ENCODE results near the gene GAB2. TPM values are rescaled to one million over a fixed set of nuclear protein-coding genes. Genes with fewer than 3 reads are reported as not detected.
"Not testable (repeated sequence)": the region's sequence is repeated elsewhere in the genome, so short reads cannot be mapped to it uniquely, and the experiment has no call there.

GAB2 gene
- total and polyA plus RNA-seq, 2 of the 4 experiments (the other 2 are of a cell fraction), result 3.3 to 5.9 TPM

DNA sequence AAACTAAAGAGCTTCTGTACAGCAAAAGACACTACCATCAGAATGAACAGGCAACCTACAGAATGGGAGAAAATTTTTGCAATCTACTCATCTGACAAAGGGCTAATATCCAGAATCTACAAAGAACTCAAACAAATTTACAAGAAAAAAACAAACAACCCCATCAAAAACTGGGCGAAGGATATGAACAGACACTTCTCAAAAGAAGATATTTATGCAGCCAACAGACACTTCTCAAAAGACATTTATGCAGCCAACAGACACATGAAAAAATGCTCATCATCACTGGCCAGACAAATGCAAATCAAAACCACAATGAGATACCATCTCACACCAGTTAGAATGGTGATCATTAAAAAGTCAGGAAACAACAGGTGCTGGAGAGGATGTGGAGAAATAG, 60.2 kb downstream of the GAB2 start:
- H3K14ac ChIP-seq (replicated peaks; ENCODE audit: low read depth, low read length); H2BK5ac ChIP-seq (ENCODE audit: low read depth, low read length, poor library complexity, severe bottlenecking); BruUV-seq (replicated peaks); H3K4ac ChIP-seq (ENCODE audit: low read depth, low read length); H2AK5ac ChIP-seq (ENCODE audit: low read depth, low read length); H3K4me3 ChIP-seq (ENCODE audit: insufficient read depth, low read depth, low read length); H3K9ac ChIP-seq (ENCODE audit: low read depth, low read length); POLR2A ChIA-PET (ENCODE audit: unreplicated experiment); H3K4me2 ChIP-seq (ENCODE audit: low read depth, low read length); H2AFZ ChIP-seq (replicated peaks; ENCODE audit: low read length, poor library complexity); H4K8ac ChIP-seq (ENCODE audit: low read depth in 2 of 2, low read length in 2 of 2); in situ Hi-C loops (cut with MboI; ENCODE audit: low sequenced_read_pairs); CTCF ChIA-PET; H3K23ac ChIP-seq (ENCODE audit: low read depth, low read length); H3K9me3 ChIP-seq (ENCODE audit: control insufficient read depth, insufficient read depth, low read length); H3K9me1 ChIP-seq (ENCODE audit: insufficient read depth, low read length); H3K18ac ChIP-seq (ENCODE audit: low read depth, low read length); dilution Hi-C loops (cut with HindIII; ENCODE audit: low sequenced_read_pairs, unreplicated experiment); H3K27ac ChIP-seq (ENCODE audit: insufficient read depth, low read length); H3K27me3 ChIP-seq (ENCODE audit: control insufficient read depth, insufficient read depth, low read length); DNase-seq; H2BK15ac ChIP-seq (ENCODE audit: low read depth, low read length); H4K5ac ChIP-seq (ENCODE audit: low read depth, low read length); ATAC-seq (ENCODE audit: low read depth); intact Hi-C loops (cut with micrococcal nuclease); H3K4me1 ChIP-seq (ENCODE audit: control insufficient read depth, insufficient read depth, low read length); H2BK120ac ChIP-seq (ENCODE audit: low read depth, low read length); H2AK9ac ChIP-seq (replicated peaks; ENCODE audit: low read depth, low read length, poor library complexity); H3K36me3 ChIP-seq (ENCODE audit: control insufficient read depth, insufficient read depth, low read length); H4K20me1 ChIP-seq (ENCODE audit: insufficient read depth, low read length); H2BK20ac ChIP-seq (ENCODE audit: low read depth, low read length); H4K91ac ChIP-seq (ENCODE audit: insufficient read depth, low read depth, low read length); H3K56ac ChIP-seq (ENCODE audit: extremely low read depth, insufficient read depth, low read length): not testable (repeated sequence)
- H3K79me1 ChIP-seq (ENCODE audit: low read depth in 1 of 2, low read length in 2 of 2), result peaks cover 10 to 18% of the 10 kb centered on the region in 2 experiments; a peak in 3 of 4 replicates
- no CpG with 5 or more reads among the region's 1 CpG for WGBS, 2 experiments (ENCODE audit: extremely low coverage in 2 of 2, insufficient read length in 1 of 2)

DNA sequence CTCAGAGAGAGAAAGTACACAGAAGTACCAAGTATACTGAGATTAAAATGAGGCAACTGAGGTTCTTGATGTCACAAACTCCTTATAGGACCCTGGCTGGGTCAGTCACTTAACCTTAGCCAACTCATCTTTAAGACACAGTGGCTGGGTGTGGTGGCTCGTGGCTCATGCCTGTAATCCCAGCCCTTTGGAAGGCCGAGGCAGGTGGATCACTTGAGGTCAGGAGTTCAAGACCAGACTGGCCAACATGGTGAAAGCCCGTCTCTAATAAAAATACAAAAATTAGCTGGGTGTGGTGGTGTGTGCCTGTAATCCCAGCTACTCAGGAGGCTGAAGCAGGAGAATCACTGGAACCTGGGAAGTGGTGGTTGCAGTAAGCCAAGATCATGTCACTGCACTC, 61.9 kb downstream of the GAB2 start:
- WGBS, 2 experiments (ENCODE audit: extremely low coverage in 2 of 2, insufficient read length in 1 of 2), result no CpG with 5 or more reads among the region's 3 CpGs
- CTCF ChIA-PET; H3K14ac ChIP-seq (replicated peaks; ENCODE audit: low read depth, low read length); H4K8ac ChIP-seq (ENCODE audit: low read depth in 2 of 2, low read length in 2 of 2); H3K9ac ChIP-seq (ENCODE audit: low read depth, low read length); H4K20me1 ChIP-seq (ENCODE audit: insufficient read depth, low read length); H3K4ac ChIP-seq (ENCODE audit: low read depth, low read length); H3K56ac ChIP-seq (ENCODE audit: extremely low read depth, insufficient read depth, low read length); H4K5ac ChIP-seq (ENCODE audit: low read depth, low read length); H3K18ac ChIP-seq (ENCODE audit: low read depth, low read length); H3K36me3 ChIP-seq (ENCODE audit: control insufficient read depth, insufficient read depth, low read length); ATAC-seq (ENCODE audit: low read depth); H2BK15ac ChIP-seq (ENCODE audit: low read depth, low read length); H2AK9ac ChIP-seq (replicated peaks; ENCODE audit: low read depth, low read length, poor library complexity); H3K27me3 ChIP-seq (ENCODE audit: control insufficient read depth, insufficient read depth, low read length); H2BK5ac ChIP-seq (ENCODE audit: low read depth, low read length, poor library complexity, severe bottlenecking); POLR2A ChIA-PET (ENCODE audit: unreplicated experiment); H3K4me2 ChIP-seq (ENCODE audit: low read depth, low read length); H3K23ac ChIP-seq (ENCODE audit: low read depth, low read length); H3K4me3 ChIP-seq (ENCODE audit: insufficient read depth, low read depth, low read length); H3K4me1 ChIP-seq (ENCODE audit: control insufficient read depth, insufficient read depth, low read length); H2BK20ac ChIP-seq (ENCODE audit: low read depth, low read length); H2AK5ac ChIP-seq (ENCODE audit: low read depth, low read length); H4K91ac ChIP-seq (ENCODE audit: insufficient read depth, low read depth, low read length); dilution Hi-C loops (cut with HindIII; ENCODE audit: low sequenced_read_pairs, unreplicated experiment); DNase-seq; H3K27ac ChIP-seq (ENCODE audit: insufficient read depth, low read length); H2BK120ac ChIP-seq (ENCODE audit: low read depth, low read length); BruUV-seq (replicated peaks); in situ Hi-C loops (cut with MboI; ENCODE audit: low sequenced_read_pairs); H3K9me3 ChIP-seq (ENCODE audit: control insufficient read depth, insufficient read depth, low read length); H3K9me1 ChIP-seq (ENCODE audit: insufficient read depth, low read length); H2AFZ ChIP-seq (replicated peaks; ENCODE audit: low read length, poor library complexity); intact Hi-C loops (cut with micrococcal nuclease): not testable (repeated sequence)
- peaks cover 12 to 30% of the 10 kb centered on the region in 2 experiments; a peak in 3 of 4 replicates for H3K79me1 ChIP-seq (ENCODE audit: low read depth in 1 of 2, low read length in 2 of 2)

Measured in IMR-90 (cell line).